ENCODE data around the gene CCDC34. TPM values are rescaled to one million over a fixed set of nuclear protein-coding genes. Genes with fewer than 3 reads are reported as not detected.

CCDC34 gene
- total RNA-seq, 3 donors from 2014 or later, result 7.2 to 11.2 (median 10.1) TPM

DNA sequence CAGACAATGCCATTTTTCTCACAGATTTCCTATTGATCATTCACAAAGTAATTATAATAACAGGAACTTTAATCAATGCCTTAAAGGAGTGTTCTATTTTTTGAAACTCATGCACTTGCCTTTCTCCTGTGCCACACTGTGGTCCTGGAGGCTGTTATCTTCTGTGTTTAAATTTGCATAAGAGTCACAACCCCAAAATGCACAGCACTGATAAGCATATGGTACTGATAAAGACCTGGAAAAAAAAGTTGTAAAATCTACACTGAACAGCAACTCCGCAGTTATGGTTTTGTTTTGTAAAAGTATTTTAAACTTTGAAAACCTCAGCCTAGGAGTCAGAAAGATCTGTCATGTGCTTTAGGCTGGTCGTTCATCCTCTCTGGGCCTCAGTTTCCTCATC is 9.1 kb upstream of the CCDC34 start:
- Histone ChIP-seq H3K4me3 (no peak overlapping the region), H3K36me3 (ENCODE audit: low read depth) (no peaks in the 10 kb centered on the region), H3K4me1 (ENCODE audit: low read depth) (no peaks in the 10 kb centered on the region), H3K9me3 (no peaks in the 10 kb centered on the region)
- ATAC-seq (no peak), DNase-seq (no peak)
- TF ChIP-seq, protein P1, sequence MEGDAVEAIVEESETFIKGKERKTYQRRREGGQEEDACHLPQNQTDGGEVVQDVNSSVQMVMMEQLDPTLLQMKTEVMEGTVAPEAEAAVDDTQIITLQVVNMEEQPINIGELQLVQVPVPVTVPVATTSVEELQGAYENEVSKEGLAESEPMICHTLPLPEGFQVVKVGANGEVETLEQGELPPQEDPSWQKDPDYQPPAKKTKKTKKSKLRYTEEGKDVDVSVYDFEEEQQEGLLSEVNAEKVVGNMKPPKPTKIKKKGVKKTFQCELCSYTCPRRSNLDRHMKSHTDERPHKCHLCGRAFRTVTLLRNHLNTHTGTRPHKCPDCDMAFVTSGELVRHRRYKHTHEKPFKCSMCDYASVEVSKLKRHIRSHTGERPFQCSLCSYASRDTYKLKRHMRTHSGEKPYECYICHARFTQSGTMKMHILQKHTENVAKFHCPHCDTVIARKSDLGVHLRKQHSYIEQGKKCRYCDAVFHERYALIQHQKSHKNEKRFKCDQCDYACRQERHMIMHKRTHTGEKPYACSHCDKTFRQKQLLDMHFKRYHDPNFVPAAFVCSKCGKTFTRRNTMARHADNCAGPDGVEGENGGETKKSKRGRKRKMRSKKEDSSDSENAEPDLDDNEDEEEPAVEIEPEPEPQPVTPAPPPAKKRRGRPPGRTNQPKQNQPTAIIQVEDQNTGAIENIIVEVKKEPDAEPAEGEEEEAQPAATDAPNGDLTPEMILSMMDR (IDR thresholded peaks at IDR 0.05), result no peak
- intact Hi-C loops (cut with DNase I, micrococcal nuclease), result no loop called here

DNA sequence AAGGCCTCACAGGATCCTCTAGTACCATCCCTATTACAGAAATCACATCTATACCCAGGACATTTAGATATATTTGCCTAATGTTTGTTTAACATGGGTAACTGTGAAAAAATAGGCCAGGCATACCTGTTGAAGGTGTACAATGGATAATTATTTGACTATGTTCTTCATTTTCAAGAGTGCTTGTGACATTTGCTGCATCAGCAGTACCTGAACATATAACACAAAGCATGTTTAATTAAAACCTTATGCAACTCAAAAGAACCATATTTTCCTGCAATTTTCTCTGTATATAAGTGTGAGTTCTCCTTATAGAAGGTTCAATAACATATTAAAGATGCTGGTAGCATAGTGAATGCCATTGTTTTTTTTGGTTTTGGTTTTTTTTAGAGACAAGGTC is 8.5 kb upstream of the CCDC34 start:
- TF ChIP-seq, protein P1 (IDR thresholded peaks at IDR 0.05), result no peak
- intact Hi-C loops (cut with DNase I, micrococcal nuclease), result no loop called here
- no peak overlapping the region for H3K4me3 ChIP-seq
- H3K4me1 ChIP-seq (ENCODE audit: low read depth), result no peaks in the 10 kb centered on the region
- ATAC-seq (no peak), DNase-seq (no peak)
- H3K36me3 ChIP-seq (ENCODE audit: low read depth), result no peaks in the 10 kb centered on the region
- H3K9me3 ChIP-seq, result no peaks in the 10 kb centered on the region

DNA sequence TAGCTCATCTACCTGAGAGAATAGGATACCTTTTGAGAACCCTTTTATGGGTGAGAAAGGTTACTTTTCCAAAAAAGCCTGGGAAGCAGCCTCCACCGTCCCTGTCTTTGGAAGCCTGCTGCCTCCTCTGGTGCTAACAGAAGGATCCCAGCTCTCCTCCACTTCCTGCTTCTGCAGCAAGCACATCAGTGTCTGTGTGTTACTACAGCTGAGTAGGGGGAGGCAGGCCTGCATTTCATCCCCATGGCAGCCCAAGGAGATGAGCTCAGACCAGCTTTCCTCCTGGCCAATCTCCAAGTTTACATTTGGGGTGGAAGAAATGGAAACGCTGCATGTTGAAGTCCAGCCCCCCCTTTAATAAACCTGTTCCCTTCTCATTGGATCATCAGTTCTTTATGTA is 7.4 kb upstream of the CCDC34 start:
- Histone ChIP-seq H3K4me3 (no peak overlapping the region), H3K36me3 (ENCODE audit: low read depth) (no peaks in the 10 kb centered on the region), H3K4me1 (ENCODE audit: low read depth) (no peaks in the 10 kb centered on the region), H3K9me3 (no peaks in the 10 kb centered on the region)
- TF ChIP-seq, protein P1 (IDR thresholded peaks at IDR 0.05), result no peak
- intact Hi-C loops (cut with DNase I, micrococcal nuclease), result no loop called here
- ATAC-seq (no peak), DNase-seq (no peak)

DNA sequence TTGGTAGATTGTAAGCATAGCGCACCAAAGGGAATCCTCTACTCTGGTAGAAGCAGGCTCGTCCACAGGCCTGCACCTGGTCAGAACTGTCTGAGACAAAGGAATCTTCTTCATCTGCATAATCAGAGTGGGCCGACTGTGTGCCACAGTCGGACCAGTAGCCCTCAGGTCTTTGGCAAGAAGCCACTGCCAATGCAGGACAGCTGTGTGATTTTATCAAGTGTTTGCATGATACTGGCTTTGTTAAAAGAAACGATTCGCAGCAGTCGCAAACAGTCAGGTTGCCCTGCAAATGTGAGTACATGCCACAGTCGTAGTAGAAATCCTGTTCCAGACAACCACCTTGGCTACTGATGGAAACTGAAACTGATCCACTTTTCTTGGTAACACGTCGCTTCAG is 4.9 kb upstream of the CCDC34 start:
- Histone ChIP-seq H3K36me3 (ENCODE audit: low read depth) (no peaks in the 10 kb centered on the region), H3K4me1 (ENCODE audit: low read depth) (no peaks in the 10 kb centered on the region), H3K4me3 (no peak overlapping the region), H3K9me3 (no peaks in the 10 kb centered on the region)
- DNase-seq (no peak), ATAC-seq (no peak)
- intact Hi-C loops (cut with DNase I, micrococcal nuclease), result no loop called here
- TF ChIP-seq, protein P1 (IDR thresholded peaks at IDR 0.05), result no peak

DNA sequence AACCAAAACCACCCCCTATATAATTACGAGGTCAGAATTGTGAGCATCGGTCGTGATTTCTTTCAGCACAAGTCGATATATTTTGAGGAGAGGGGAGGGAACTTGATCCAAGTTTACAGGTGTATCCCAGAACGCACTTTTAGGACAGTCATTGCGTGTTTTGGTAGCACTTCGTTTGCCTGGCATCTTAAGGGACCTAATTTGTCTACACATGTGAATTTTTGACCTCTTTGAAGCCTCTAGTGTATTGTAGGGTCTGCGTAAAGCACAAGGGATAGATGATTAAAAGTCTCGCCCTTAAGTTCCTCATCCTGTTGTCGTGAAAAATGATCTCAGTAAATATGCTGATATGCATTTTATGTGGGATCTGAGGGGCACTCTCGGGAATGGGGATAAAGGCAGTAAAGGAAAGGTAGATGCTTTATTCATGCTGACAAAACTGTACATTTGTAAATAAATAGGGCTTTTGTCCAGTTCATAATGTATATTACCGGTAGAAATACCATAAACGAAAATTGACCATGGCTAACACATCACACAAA is 632 bp upstream of the CCDC34 start:
- TF ChIP-seq, protein P1 (IDR thresholded peaks at IDR 0.05), result no peak
- intact Hi-C loops (cut with DNase I, micrococcal nuclease), result no loop called here
- no peak for DNase-seq
- no peaks in the 10 kb centered on the region for H3K9me3 ChIP-seq
- H3K4me3 ChIP-seq, result no peak overlapping the region
- H3K4me1 ChIP-seq (ENCODE audit: low read depth), result no peaks in the 10 kb centered on the region
- ATAC-seq, result no peak
- H3K36me3 ChIP-seq (ENCODE audit: low read depth), result no peaks in the 10 kb centered on the region

Data from mucosa of descending colon (tissue), 3 donors.